ENCODE data around the gene AFAP1L1. TPM values are rescaled to one million over a fixed set of nuclear protein-coding genes. Genes with fewer than 3 reads are reported as not detected.
A peak's percentile ranks its signal among the peaks of the same experiment; 100 is the strongest.

The AFAP1L1 gene
- total RNA-seq, 1 donor from 2014 or later = 24.7 TPM

DNA sequence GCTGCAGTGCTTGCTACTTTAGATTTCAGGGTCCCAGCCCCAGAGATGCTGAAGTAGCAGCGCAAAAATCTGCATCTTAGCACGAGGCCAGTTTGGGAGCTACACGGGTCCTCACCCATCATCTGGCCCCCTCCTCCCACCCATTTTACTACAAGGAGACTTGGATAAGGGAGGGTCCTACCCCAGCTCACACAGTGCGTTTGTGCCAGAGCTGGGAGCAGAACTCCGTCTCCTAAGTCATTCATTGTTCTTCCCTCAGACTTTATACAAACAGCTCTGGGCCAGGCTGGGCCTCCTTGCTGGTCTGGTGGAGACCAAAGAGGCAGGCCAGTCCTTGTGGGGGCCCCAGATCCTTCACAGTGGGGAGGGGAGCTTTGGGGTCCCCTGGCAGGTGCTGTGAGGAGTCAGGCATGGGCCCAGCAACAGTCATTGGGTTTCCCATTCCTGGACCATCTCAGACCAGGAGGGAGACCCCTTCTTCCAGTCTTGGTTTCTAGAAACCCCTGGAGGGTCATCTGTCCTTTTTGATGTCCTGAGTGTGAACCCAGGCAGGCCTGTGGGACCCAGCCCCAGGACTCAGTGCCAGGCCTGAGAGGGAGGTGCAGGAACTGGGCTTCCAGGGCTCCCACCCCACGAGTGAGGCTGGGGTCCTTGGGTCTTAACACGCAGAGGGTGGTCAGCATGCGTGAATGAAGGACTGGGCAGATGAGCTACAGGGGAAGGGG, 109.8 kb downstream of the AFAP1L1 start:
- Histone ChIP-seq H3K4me3 (peak overlapping the region in 1 of 2 donors; percentile 55), H3K27ac (peak overlapping the region; percentile 93 to 98), H3K4me1 (peaks cover 32 to 75% of the 10 kb centered on the region in 2 donors), H3K9me3 (no peaks in the 10 kb centered on the region), H3K27me3 (no peaks in the 10 kb centered on the region), H3K36me3 (no peaks in the 10 kb centered on the region)
- intact Hi-C loops (cut with DNase I) = no loop called here
- TF ChIP-seq, protein P1, sequence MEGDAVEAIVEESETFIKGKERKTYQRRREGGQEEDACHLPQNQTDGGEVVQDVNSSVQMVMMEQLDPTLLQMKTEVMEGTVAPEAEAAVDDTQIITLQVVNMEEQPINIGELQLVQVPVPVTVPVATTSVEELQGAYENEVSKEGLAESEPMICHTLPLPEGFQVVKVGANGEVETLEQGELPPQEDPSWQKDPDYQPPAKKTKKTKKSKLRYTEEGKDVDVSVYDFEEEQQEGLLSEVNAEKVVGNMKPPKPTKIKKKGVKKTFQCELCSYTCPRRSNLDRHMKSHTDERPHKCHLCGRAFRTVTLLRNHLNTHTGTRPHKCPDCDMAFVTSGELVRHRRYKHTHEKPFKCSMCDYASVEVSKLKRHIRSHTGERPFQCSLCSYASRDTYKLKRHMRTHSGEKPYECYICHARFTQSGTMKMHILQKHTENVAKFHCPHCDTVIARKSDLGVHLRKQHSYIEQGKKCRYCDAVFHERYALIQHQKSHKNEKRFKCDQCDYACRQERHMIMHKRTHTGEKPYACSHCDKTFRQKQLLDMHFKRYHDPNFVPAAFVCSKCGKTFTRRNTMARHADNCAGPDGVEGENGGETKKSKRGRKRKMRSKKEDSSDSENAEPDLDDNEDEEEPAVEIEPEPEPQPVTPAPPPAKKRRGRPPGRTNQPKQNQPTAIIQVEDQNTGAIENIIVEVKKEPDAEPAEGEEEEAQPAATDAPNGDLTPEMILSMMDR (IDR thresholded peaks at IDR 0.05) = no peak
- DNase-seq (ENCODE audit: low spot score in 2 of 2) = no peak

DNA sequence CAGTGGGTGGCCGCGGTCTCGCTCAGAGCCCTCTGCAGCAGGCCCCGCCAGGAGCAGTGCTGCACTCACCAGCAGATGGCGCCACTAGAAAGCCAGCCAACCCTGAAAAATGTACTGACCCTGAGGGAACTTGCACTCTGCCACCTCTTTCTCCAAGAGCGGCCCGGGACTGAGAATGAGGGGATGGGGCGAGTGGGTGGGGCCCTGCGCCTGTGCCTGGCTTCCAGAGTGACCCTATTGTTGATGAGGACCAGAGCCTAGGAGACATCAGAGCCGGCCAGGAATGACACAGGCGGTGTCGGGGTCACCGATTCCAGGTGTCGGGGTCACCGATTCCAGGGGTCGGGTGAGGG, 110.3 kb downstream of the AFAP1L1 start:
- Histone ChIP-seq H3K36me3 (no peaks in the 10 kb centered on the region), H3K27me3 (no peaks in the 10 kb centered on the region), H3K4me3 (peak overlapping the region in 1 of 2 donors; percentile 55), H3K9me3 (no peaks in the 10 kb centered on the region), H3K4me1 (peaks cover 37 to 80% of the 10 kb centered on the region in 2 donors), H3K27ac (peak overlapping the region; percentile 93 to 98)
- TF ChIP-seq, protein P1 (IDR thresholded peaks at IDR 0.05) = peak; percentile 93 to 98 (median 93)
- intact Hi-C loops (cut with DNase I) = loop anchor here (1.0 kb wide), 1 partner anchor 49 kb away; no protein-coding TSS in a partner anchor
- DNase-seq (ENCODE audit: low spot score in 2 of 2) = peak in 1 of 2 donors; percentile 93

DNA sequence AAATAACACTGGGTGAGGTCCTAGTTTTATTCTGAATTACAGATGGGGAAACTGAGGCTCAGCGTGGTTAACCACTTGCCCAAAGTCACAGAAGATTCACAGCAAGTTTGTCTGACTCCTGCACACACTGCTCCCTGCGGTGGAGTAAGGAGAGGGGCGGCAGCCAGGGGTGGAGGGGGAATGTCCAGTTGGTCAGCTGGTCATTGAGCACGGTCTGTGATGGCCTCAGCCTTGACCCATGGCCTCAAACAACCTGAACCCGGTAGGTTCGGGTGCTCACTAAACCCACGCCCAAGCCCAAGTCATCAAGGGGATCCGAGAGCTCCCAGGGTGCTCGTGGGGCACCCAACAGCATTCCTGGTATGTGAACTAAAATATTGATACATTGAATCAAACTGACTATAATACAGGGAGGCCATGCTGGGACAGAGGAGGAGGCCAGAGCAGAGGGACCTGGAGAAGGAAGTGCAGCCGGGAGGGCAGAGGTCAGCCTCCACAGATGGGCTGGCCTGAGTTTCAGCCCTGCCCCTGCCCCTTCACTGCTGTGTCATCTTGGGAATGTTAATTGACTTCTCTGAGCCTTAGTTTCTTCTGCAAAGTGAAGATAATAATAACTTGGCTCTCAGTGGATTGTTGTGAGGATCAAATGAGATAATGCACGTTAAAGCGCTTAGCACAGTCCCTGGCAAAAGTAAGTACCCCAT, 111.0 kb downstream of the AFAP1L1 start:
- H3K4me3 ChIP-seq = peak overlapping the region in 1 of 2 donors; percentile 55
- no peak for DNase-seq (ENCODE audit: low spot score in 2 of 2)
- no peaks in the 10 kb centered on the region for H3K9me3 ChIP-seq
- H3K27me3 ChIP-seq = no peaks in the 10 kb centered on the region
- H3K4me1 ChIP-seq = peaks cover 37 to 87% of the 10 kb centered on the region in 2 donors
- intact Hi-C loops (cut with DNase I) = loop anchor here (1.0 kb wide), 2 partner anchors 24 to 49 kb away; no protein-coding TSS in a partner anchor
- H3K27ac ChIP-seq = peak overlapping the region; percentile 93 to 98
- no peaks in the 10 kb centered on the region for H3K36me3 ChIP-seq
- TF ChIP-seq, protein P1 (IDR thresholded peaks at IDR 0.05) = no peak

- H3K27me3 ChIP-seq = no peaks in the 10 kb centered on the region
- H3K4me1 ChIP-seq = peaks cover 34 to 90% of the 10 kb centered on the region in 2 donors
- DNase-seq (ENCODE audit: low spot score in 2 of 2) = peak; percentile 63 to 94
- H3K36me3 ChIP-seq = no peaks in the 10 kb centered on the region
- peak overlapping the region; percentile 93 to 98 for H3K27ac ChIP-seq
- TF ChIP-seq, protein P1 (IDR thresholded peaks at IDR 0.05) = no peak
- peak overlapping the region in 1 of 2 donors; percentile 55 for H3K4me3 ChIP-seq
- intact Hi-C loops (cut with DNase I) = loop anchor here (1.0 kb wide), 1 partner anchor 23 kb away; no protein-coding TSS in a partner anchor
- no peaks in the 10 kb centered on the region for H3K9me3 ChIP-seq
Measured at GRCh38 chr5:149383399-149383798, 111.7 kb downstream of the AFAP1L1 start.

- Histone ChIP-seq H3K9me3 (no peaks in the 10 kb centered on the region), H3K27ac (peak overlapping the region; percentile 93 to 98), H3K27me3 (no peaks in the 10 kb centered on the region), H3K36me3 (no peaks in the 10 kb centered on the region), H3K4me1 (peaks cover 33 to 82% of the 10 kb centered on the region in 2 donors), H3K4me3 (peak overlapping the region in 1 of 2 donors; percentile 1)
- intact Hi-C loops (cut with DNase I) = no loop called here
- TF ChIP-seq, protein P1 (IDR thresholded peaks at IDR 0.05) = no peak
- DNase-seq (ENCODE audit: low spot score in 2 of 2) = no peak
Measured at GRCh38 chr5:149386166-149386565, 114.5 kb downstream of the AFAP1L1 start.
